HCT116 (cell line): Measurements from ENCODE around the gene EEF1G. TPM values are rescaled to one million over a fixed set of nuclear protein-coding genes. Genes with fewer than 3 reads are reported as not detected.
"Not testable (repeated sequence)": the region's sequence is repeated elsewhere in the genome, so short reads cannot be mapped to it uniquely, and the experiment has no call there.

ENCODE experiments used
- ATAC-seq: fragments of 200-7000 bp; cut with Tn5 transposase; 2 replicates; pipeline ENCODE4 v1.9.1; 2020; ENCODE audit warnings: mild to moderate bottlenecking, moderate library complexity
- BruUV-seq: library from RNA; stranded (reverse); fragments of 400-500 nt; replicated peaks from 2 replicates; lab custom pipeline; 2021; lab: Mats Ljungman, UMichigan
- CTCF ChIA-PET: fragments of 300-600 bp; sonication (Branson Sonifier 250); formaldehyde crosslinking; loops from one replicate; lab custom pipeline; 2021; ENCODE audit warnings: antibody characterized with exemption; lab: Charles Lee
- POLR2A ChIA-PET: fragments of 300-600, 350-600 bp; sonication (Branson Sonifier 250); formaldehyde crosslinking; loops from one replicate; lab custom pipeline; 2021; ENCODE audit warnings: antibody characterized with exemption; lab: Charles Lee
- RAD21 ChIA-PET, 2 experiments: fragments of 300-600 bp; sonication (Branson Sonifier 250); formaldehyde crosslinking; loops; one replicate each; lab custom pipeline; 2023; ENCODE audit warnings: low total read pairs in 2 of 2; ENCODE audit not compliant: uncharacterized antibody in 2 of 2, unreplicated experiment in 2 of 2, low non-redundant PET in 1 of 2; lab: Charles Lee
- DNase-seq: peaks from one replicate; pipeline ENCODE4 v3.0.0-alpha.2; 2010; ENCODE audit warnings: low read depth, low spot score
- H2AFZ ChIP-seq: fragments of 200-600 bp; shearing (Covaris generic), sonication (generic); 2 replicates; pipeline ENCODE4 v1.6.1; 2017; ENCODE audit warnings: low read depth, mixed run types, mixed read lengths, antibody characterized with exemption, low read length; ENCODE audit not compliant: poor library complexity, severe bottlenecking
- H3K27ac ChIP-seq: 2 replicates; pipeline ENCODE4 v1.5.1; 2012; ENCODE audit warnings: low read depth, low read length
- H3K27me3 ChIP-seq: fragments of 200-600 bp; sonication (generic); 2 replicates; pipeline ENCODE4 v1.6.1; 2016; ENCODE audit warnings: mixed run types, low read length, mixed read lengths; ENCODE audit not compliant: insufficient read depth
- H3K36me3 ChIP-seq, 2 experiments: fragments of 200-500 bp in 1 of 2; fragments of 200-600 bp in 1 of 2; sonication (Bioruptor generic) in 1 of 2; sonication (generic) in 1 of 2; 2 replicates each; pipeline versions ENCODE4 v1.5.1 to v1.6.1; 2014 to 2016; ENCODE audit warnings: low read length in 2 of 2, inconsistent platforms in 1 of 2, mixed read lengths in 1 of 2, mixed run types in 1 of 2; ENCODE audit not compliant: insufficient read depth in 2 of 2, control insufficient read depth in 1 of 2
- H3K4me1 ChIP-seq, 2 experiments: fragments of 200-600 bp in 1 of 2; sonication (generic) in 1 of 2; 2 replicates each; pipeline versions ENCODE4 v1.5.1 to v1.6.1; 2012 to 2017; ENCODE audit warnings: low read length in 2 of 2, inconsistent platforms in 1 of 2, mild to moderate bottlenecking in 1 of 2, mixed read lengths in 1 of 2, mixed run types in 1 of 2, moderate library complexity in 1 of 2; ENCODE audit not compliant: insufficient read depth in 2 of 2, control insufficient read depth in 1 of 2
- H3K4me2 ChIP-seq: fragments of 200-600 bp; sonication (generic); 2 replicates; pipeline ENCODE4 v1.6.1; 2017; ENCODE audit warnings: mixed run types, low read length, mixed read lengths
- H3K4me3 ChIP-seq, 2 experiments: fragments of 200-600 bp in 1 of 2; sonication (generic) in 1 of 2; replicated peaks in 1 of 2; 2 replicates each; pipeline ENCODE4 v1.5.1; 2011 to 2016; ENCODE audit warnings: low read length in 2 of 2, control low read depth in 1 of 2, low read depth in 1 of 2, mild to moderate bottlenecking in 1 of 2, mixed read lengths in 1 of 2, mixed run types in 1 of 2
- H3K79me2 ChIP-seq: fragments of 200-600 bp; sonication (generic); 2 replicates; pipeline ENCODE4 v1.6.1; 2017; ENCODE audit warnings: mild to moderate bottlenecking, mixed run types, low read length, moderate library complexity, mixed read lengths; ENCODE audit not compliant: insufficient read depth
- H3K9ac ChIP-seq: fragments of 200-600 bp; sonication (generic); 2 replicates; pipeline ENCODE4 v1.6.1; 2016; ENCODE audit warnings: low read length, mixed read lengths
- H3K9me2 ChIP-seq: fragments of 200-600 bp; sonication (generic), shearing (Covaris generic); 2 replicates; pipeline ENCODE4 v1.6.1; 2017; ENCODE audit warnings: mixed run types, mild to moderate bottlenecking, moderate library complexity; ENCODE audit not compliant: insufficient read depth
- H3K9me3 ChIP-seq, 2 experiments: fragments of 200-500 bp in 1 of 2; fragments of 200-600 bp in 1 of 2; sonication (Bioruptor generic) in 1 of 2; sonication (generic) in 1 of 2; 2 replicates each; pipeline ENCODE4 v1.6.1; 2014 to 2017; ENCODE audit warnings: low read length in 2 of 2, mixed read lengths in 2 of 2, inconsistent platforms in 1 of 2, low read depth in 1 of 2, mild to moderate bottlenecking in 1 of 2, mixed run types in 1 of 2, moderate library complexity in 1 of 2; ENCODE audit not compliant: control insufficient read depth in 1 of 2, insufficient read depth in 1 of 2
- H4K20me1 ChIP-seq: fragments of 200-600 bp; sonication (generic), shearing (Covaris generic); 2 replicates; pipeline ENCODE4 v1.6.1; 2017; ENCODE audit warnings: mixed run types, mild to moderate bottlenecking, moderate library complexity; ENCODE audit not compliant: insufficient read depth
- CTCF ChIP-seq, 3 experiments: fragments of 200-600 bp in 1 of 3; sonication (generic) in 1 of 3; IDR thresholded peaks in 2 of 3; conservative IDR thresholded peaks in 1 of 3; 2 replicates each; pipeline ENCODE4 v1.5.1; 2012 to 2017; ENCODE audit warnings: low read depth in 2 of 3, low read length in 2 of 3, antibody characterized with exemption in 1 of 3, borderline replicate concordance in 1 of 3, control low read depth in 1 of 3, mild to moderate bottlenecking in 1 of 3, mixed read lengths in 1 of 3, mixed run types in 1 of 3, moderate library complexity in 1 of 3; ENCODE audit not compliant: insufficient read depth in 1 of 3
- POLR2A ChIP-seq: IDR thresholded peaks from 2 replicates; pipeline ENCODE4 v1.7.0; 2011; ENCODE audit warnings: borderline replicate concordance; ENCODE audit not compliant: insufficient read depth, insufficient read length; ENCODE audit errors: extremely low read depth
- POLR2AphosphoS5 ChIP-seq: IDR thresholded peaks from 2 replicates; pipeline ENCODE4 v1.6.1; 2011; ENCODE audit warnings: mild to moderate bottlenecking, low read depth, low read length, moderate library complexity
- REST ChIP-seq: IDR thresholded peaks from 2 replicates; pipeline ENCODE4 v1.6.1; 2012; ENCODE audit warnings: low read depth
- intact Hi-C: fragments of 100-400 bp; cut with micrococcal nuclease; formaldehyde crosslinking; loops from 2 replicates; pipeline ENCODE4 v1.10.0; 2022
- total RNA-seq: library from RNA; stranded (reverse); gene quantifications from one replicate; pipeline ENCODE4 v1.2.1, GENCODE V29; 2021; ENCODE audit not compliant: unreplicated experiment

Gene EEF1G
- total RNA-seq, 1 experiment from 2014 or later = 1,901 TPM

GRCh38 chr11:62591448-62592145 lies 17.9 kb upstream of the EEF1G start, which contains the start of gene TUT1 (continued):
- TF ChIP-seq CTCF (IDR thresholded peaks at IDR 0.05 in 2 of 3, conservative IDR thresholded peaks at IDR 0.05 in 1 of 3; ENCODE audit: borderline replicate concordance in 1 of 3, insufficient read depth in 1 of 3, low read depth in 2 of 3, low read length in 2 of 3) (no peak), POLR2AphosphoS5 (peak; percentile 97), POLR2A (peak; percentile 97)

- Histone ChIP-seq H3K36me3 (peaks cover 27 to 35% of the 10 kb centered on the region in 2 experiments), H3K27ac (peak overlapping the region; percentile 77; the same call in 1 of the 2 replicates), H3K79me2 (peaks cover 59% of the 10 kb centered on the region), H4K20me1 (no peaks in the 10 kb centered on the region), H3K27me3 (no peaks in the 10 kb centered on the region), H3K4me2 (peak overlapping the region; percentile 86), H2AFZ (no peak overlapping the region), H3K9me2 (no peaks in the 10 kb centered on the region), H3K4me1 (peaks cover 21 to 36% of the 10 kb centered on the region in 2 experiments), H3K9ac (peak overlapping the region; percentile 15), H3K4me3 (peak overlapping the region in 1 of 2 experiments; percentile 78; a peak in 1 of 4 replicates), H3K9me3 (no peaks in the 10 kb centered on the region)
- POLR2A ChIA-PET = interaction anchor here (1.0 to 1.2 kb wide), 2 partner anchors 15 to 164 kb away, joined by 3 to 6 read pairs; partner anchors contain the start of gene EEF1G
- TF ChIP-seq REST (no peak), CTCF (IDR thresholded peaks at IDR 0.05 in 2 of 3, conservative IDR thresholded peaks at IDR 0.05 in 1 of 3; ENCODE audit: borderline replicate concordance in 1 of 3, insufficient read depth in 1 of 3, low read depth in 2 of 3, low read length in 2 of 3) (peak in 2 of 3 experiments; percentile 39 to 53; a peak in 4 of 6 replicates)
- CTCF ChIA-PET = interaction anchor here (1.2 kb wide), 1 partner anchor 10 kb away, joined by 3 read pairs; no protein-coding TSS in a partner anchor
- ATAC-seq = no peak
- no TSS peak for BruUV-seq
- intact Hi-C loops = no loop called here
- no peak for DNase-seq
- RAD21 ChIA-PET = no interaction called here
Measured at GRCh38 chr11:62588966-62589637, 15.4 kb upstream of the EEF1G start.

GRCh38 chr11:62585356-62585755 lies 11.7 kb upstream of the EEF1G start:
- H2AFZ ChIP-seq, DNase-seq, H4K20me1 ChIP-seq, H3K9me3 ChIP-seq, H3K27me3 ChIP-seq, H3K27ac ChIP-seq, H3K4me3 ChIP-seq, H3K9ac ChIP-seq, intact Hi-C loops, H3K4me2 ChIP-seq, RAD21 ChIA-PET, ATAC-seq, H3K9me2 ChIP-seq, BruUV-seq: not testable (repeated sequence)
- ChIA-PET POLR2A (interaction anchor here (3.8 kb wide), 1 partner anchor 11 kb away, joined by 13 read pairs; the partner anchor contains the start of gene EEF1G), CTCF (interaction anchor here (1.5 kb wide), 1 partner anchor 161 kb away, joined by 5 read pairs; no protein-coding TSS in a partner anchor)
- Histone ChIP-seq H3K79me2 (peaks cover 50% of the 10 kb centered on the region), H3K4me1 (peaks cover 9 to 14% of the 10 kb centered on the region in 2 experiments), H3K36me3 (peaks cover 33 to 41% of the 10 kb centered on the region in 2 experiments)
